Neural cell (in vitro differentiated cells): ENCODE results near the gene KCNH2. TPM values are rescaled to one million over a fixed set of nuclear protein-coding genes. Genes with fewer than 3 reads are reported as not detected.

Source experiments
- H2AFZ ChIP-seq: fragments of 200-600, 300-800 bp; sonication (generic), shearing (Covaris generic); 2 replicates; pipeline ENCODE4 v1.6.0; 2014; ENCODE audit warnings: low read depth, mild to moderate bottlenecking, antibody characterized with exemption, low read length, moderate library complexity
- H3F3A ChIP-seq: fragments of 200-600 bp; shearing (Covaris generic); 2 replicates; pipeline ENCODE4 v1.6.1; 2016; ENCODE audit warnings: mild to moderate bottlenecking, moderate library complexity, mixed read lengths, antibody characterized with exemption, low read length; ENCODE audit not compliant: insufficient read depth, poor library complexity, severe bottlenecking
- H3K27ac ChIP-seq: fragments of 200-600, 300-800 bp; sonication (generic), shearing (Covaris generic); 2 replicates; pipeline ENCODE4 v1.5.1; 2014; ENCODE audit warnings: mild to moderate bottlenecking, low read length, moderate library complexity
- H3K27me3 ChIP-seq: fragments of 300-800, 200-600 bp; sonication (generic), shearing (Covaris generic); 2 replicates; pipeline ENCODE4 v1.6.0; 2014; ENCODE audit warnings: mild to moderate bottlenecking, low read depth, low read length, moderate library complexity; ENCODE audit not compliant: insufficient read depth
- H3K36me3 ChIP-seq: fragments of 300-800, 200-600 bp; sonication (generic), shearing (Covaris generic); 2 replicates; pipeline ENCODE4 v1.5.1; 2014; ENCODE audit warnings: mild to moderate bottlenecking, antibody characterized with exemption, low read length, moderate library complexity; ENCODE audit not compliant: insufficient read depth
- H3K4me2 ChIP-seq: fragments of 300-800, 200-600 bp; sonication (generic), shearing (Covaris generic); 2 replicates; pipeline ENCODE4 v1.6.0; 2014; ENCODE audit warnings: mild to moderate bottlenecking, low read length
- H3K4me3 ChIP-seq: fragments of 300-800, 200-600 bp; sonication (generic), shearing (Covaris generic); 2 replicates; pipeline ENCODE4 v1.5.1; 2014; ENCODE audit warnings: mild to moderate bottlenecking, low read length, moderate library complexity
- H3K79me2 ChIP-seq: fragments of 200-600 bp; shearing (Covaris generic); replicated peaks from 2 replicates; pipeline ENCODE4 v1.6.0; 2014; ENCODE audit warnings: mild to moderate bottlenecking, low read length, moderate library complexity; ENCODE audit not compliant: insufficient read depth
- H3K9ac ChIP-seq: fragments of 300-800, 200-600 bp; sonication (generic), shearing (Covaris generic); 2 replicates; pipeline ENCODE4 v1.6.1; 2016; ENCODE audit warnings: mild to moderate bottlenecking, low read length, mixed read lengths
- H3K9me2 ChIP-seq: fragments of 200-600 bp; shearing (Covaris generic); 2 replicates; pipeline ENCODE4 v1.6.1; 2016; ENCODE audit warnings: mild to moderate bottlenecking, low read length, mixed read lengths; ENCODE audit not compliant: insufficient read depth
- H3K9me3 ChIP-seq: fragments of 200-600, 300-800 bp; sonication (generic), shearing (Covaris generic); 2 replicates; pipeline ENCODE4 v1.6.1; 2016; ENCODE audit warnings: mild to moderate bottlenecking, mixed run types, low read length, moderate library complexity, mixed read lengths
- H4K20me1 ChIP-seq: fragments of 200-600 bp; shearing (Covaris generic); 2 replicates; pipeline ENCODE4 v1.6.1; 2016; ENCODE audit warnings: mild to moderate bottlenecking, mixed run types; ENCODE audit not compliant: insufficient read depth
- EP300 ChIP-seq: fragments of 450-650 bp; conservative IDR thresholded peaks from 2 replicates; pipeline ENCODE4 v1.6.1; 2014; ENCODE audit warnings: antibody characterized with exemption, mild to moderate bottlenecking, moderate library complexity; ENCODE audit not compliant: poor library complexity, severe bottlenecking
- EZH2 ChIP-seq: fragments of 200-600, 300-800 bp; shearing (Covaris generic), sonication (generic); IDR thresholded peaks from 2 replicates; pipeline ENCODE4 v1.6.1; 2014; ENCODE audit warnings: antibody characterized with exemption, low read length, borderline replicate concordance, mild to moderate bottlenecking; ENCODE audit not compliant: insufficient read depth, poor library complexity, severe bottlenecking
- MXI1 ChIP-seq: fragments of 450-650 bp; conservative IDR thresholded peaks from 2 replicates; pipeline ENCODE4 v1.6.1; 2014; ENCODE audit warnings: antibody characterized with exemption, mild to moderate bottlenecking; ENCODE audit not compliant: poor library complexity, severe bottlenecking
- POLR2AphosphoS5 ChIP-seq: IDR thresholded peaks from 2 replicates; pipeline ENCODE4 v1.6.1; 2012
- RAD21 ChIP-seq: fragments of 450-650 bp; conservative IDR thresholded peaks from 2 replicates; pipeline ENCODE4 v1.6.1; 2014; ENCODE audit warnings: antibody characterized with exemption, mild to moderate bottlenecking, moderate library complexity
- SMC3 ChIP-seq: fragments of 450-650 bp; conservative IDR thresholded peaks from 2 replicates; pipeline ENCODE4 v1.6.1; 2014; ENCODE audit warnings: antibody characterized with exemption, mild to moderate bottlenecking, moderate library complexity; ENCODE audit not compliant: poor library complexity
- TAF1 ChIP-seq: IDR thresholded peaks from 2 replicates; pipeline ENCODE4 v1.6.1; 2012; ENCODE audit warnings: low read depth
- polyA plus RNA-seq: library from polyadenylated mRNA; depleted of rRNA; stranded (reverse); fragments of >200 nt; gene quantifications from 2 replicates; pipeline ENCODE4 v1.2.3, GENCODE V29; 2014
- TF ChIP-seq, protein P1 (sequence below): fragments of 450-650 bp; IDR thresholded peaks from 2 replicates; pipeline ENCODE4 v1.5.1; 2014; ENCODE audit warnings: antibody characterized with exemption, mild to moderate bottlenecking, moderate library complexity; ENCODE audit not compliant: poor library complexity, severe bottlenecking
- TF ChIP-seq, protein P2 (sequence below): IDR thresholded peaks from 2 replicates; pipeline ENCODE4 v1.6.1; 2012; ENCODE audit warnings: borderline replicate concordance

Gene KCNH2
- polyA plus RNA-seq, 1 donor from 2014 or later, result 24.4 TPM

DNA sequence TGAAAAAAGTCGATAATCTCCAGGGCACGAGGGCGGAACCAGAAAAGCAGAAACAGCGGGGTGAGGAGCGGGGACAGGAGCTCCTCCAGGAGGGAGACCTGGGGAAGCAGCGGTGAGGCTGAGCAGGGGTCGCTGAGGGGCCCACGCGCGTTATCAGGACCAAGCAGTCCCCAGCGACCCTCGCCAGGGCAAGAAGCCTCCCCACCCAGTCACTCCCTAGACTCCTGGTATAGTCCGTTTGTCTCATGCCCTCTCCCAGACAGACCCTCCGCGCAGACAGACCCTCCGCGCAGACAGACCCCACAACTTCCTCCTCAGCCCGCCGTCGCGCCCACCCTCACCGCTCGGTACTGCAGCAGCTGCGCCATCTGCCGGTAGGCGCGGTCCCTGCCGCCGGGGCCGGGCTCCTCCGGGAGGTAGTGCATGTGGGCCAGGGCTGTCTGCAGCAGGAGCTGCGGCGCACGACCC is 39.9 kb upstream of the KCNH2 start:
- Histone ChIP-seq H3K9ac (peak overlapping the region; percentile 31), H3K36me3 (no peaks in the 10 kb centered on the region), H4K20me1 (no peaks in the 10 kb centered on the region), H3K79me2 (no peaks in the 10 kb centered on the region), H3K4me2 (no peak overlapping the region), H3K9me3 (no peaks in the 10 kb centered on the region), H3F3A (no peaks in the 10 kb centered on the region), H3K9me2 (no peaks in the 10 kb centered on the region), H3K27me3 (peaks cover 25% of the 10 kb centered on the region), H3K4me3 (peak overlapping the region; percentile 61), H2AFZ (no peak overlapping the region), H3K27ac (no peak overlapping the region)
- TF ChIP-seq SMC3 (peak; percentile 84), EP300 (no peak), RAD21 (peak; percentile 75), MXI1 (no peak), POLR2AphosphoS5 (no peak), TAF1 (no peak)
- TF ChIP-seq, protein P1, sequence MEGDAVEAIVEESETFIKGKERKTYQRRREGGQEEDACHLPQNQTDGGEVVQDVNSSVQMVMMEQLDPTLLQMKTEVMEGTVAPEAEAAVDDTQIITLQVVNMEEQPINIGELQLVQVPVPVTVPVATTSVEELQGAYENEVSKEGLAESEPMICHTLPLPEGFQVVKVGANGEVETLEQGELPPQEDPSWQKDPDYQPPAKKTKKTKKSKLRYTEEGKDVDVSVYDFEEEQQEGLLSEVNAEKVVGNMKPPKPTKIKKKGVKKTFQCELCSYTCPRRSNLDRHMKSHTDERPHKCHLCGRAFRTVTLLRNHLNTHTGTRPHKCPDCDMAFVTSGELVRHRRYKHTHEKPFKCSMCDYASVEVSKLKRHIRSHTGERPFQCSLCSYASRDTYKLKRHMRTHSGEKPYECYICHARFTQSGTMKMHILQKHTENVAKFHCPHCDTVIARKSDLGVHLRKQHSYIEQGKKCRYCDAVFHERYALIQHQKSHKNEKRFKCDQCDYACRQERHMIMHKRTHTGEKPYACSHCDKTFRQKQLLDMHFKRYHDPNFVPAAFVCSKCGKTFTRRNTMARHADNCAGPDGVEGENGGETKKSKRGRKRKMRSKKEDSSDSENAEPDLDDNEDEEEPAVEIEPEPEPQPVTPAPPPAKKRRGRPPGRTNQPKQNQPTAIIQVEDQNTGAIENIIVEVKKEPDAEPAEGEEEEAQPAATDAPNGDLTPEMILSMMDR, result peak; percentile 91

- Histone ChIP-seq H3K79me2 (no peaks in the 10 kb centered on the region), H3K9me3 (no peaks in the 10 kb centered on the region), H3K4me3 (no peak overlapping the region), H3K27me3 (peaks cover 25% of the 10 kb centered on the region), H3K4me2 (no peak overlapping the region), H3K36me3 (no peaks in the 10 kb centered on the region), H2AFZ (no peak overlapping the region), H3F3A (no peaks in the 10 kb centered on the region), H3K27ac (no peak overlapping the region), H3K9me2 (no peaks in the 10 kb centered on the region), H4K20me1 (no peaks in the 10 kb centered on the region), H3K9ac (no peak overlapping the region)
- TF ChIP-seq RAD21, result no peak
- no peak for TF ChIP-seq EZH2
- TF ChIP-seq SMC3, result no peak
- TF ChIP-seq POLR2AphosphoS5, result no peak
- no peak for TF ChIP-seq TAF1
Observed at GRCh38 chr7:151017370-151017952, 39.3 kb upstream of the KCNH2 start.

GRCh38 chr7:151016942-151017341 is 38.8 kb upstream of the KCNH2 start:
- no peaks in the 10 kb centered on the region for H3K9me3 ChIP-seq
- no peaks in the 10 kb centered on the region for H3K9me2 ChIP-seq
- no peak overlapping the region for H2AFZ ChIP-seq
- H3K4me3 ChIP-seq, result no peak overlapping the region
- TF ChIP-seq TAF1 (no peak), EZH2 (no peak), EP300 (no peak), RAD21 (no peak), MXI1 (no peak), SMC3 (no peak), POLR2AphosphoS5 (no peak)
- TF ChIP-seq, protein P2, sequence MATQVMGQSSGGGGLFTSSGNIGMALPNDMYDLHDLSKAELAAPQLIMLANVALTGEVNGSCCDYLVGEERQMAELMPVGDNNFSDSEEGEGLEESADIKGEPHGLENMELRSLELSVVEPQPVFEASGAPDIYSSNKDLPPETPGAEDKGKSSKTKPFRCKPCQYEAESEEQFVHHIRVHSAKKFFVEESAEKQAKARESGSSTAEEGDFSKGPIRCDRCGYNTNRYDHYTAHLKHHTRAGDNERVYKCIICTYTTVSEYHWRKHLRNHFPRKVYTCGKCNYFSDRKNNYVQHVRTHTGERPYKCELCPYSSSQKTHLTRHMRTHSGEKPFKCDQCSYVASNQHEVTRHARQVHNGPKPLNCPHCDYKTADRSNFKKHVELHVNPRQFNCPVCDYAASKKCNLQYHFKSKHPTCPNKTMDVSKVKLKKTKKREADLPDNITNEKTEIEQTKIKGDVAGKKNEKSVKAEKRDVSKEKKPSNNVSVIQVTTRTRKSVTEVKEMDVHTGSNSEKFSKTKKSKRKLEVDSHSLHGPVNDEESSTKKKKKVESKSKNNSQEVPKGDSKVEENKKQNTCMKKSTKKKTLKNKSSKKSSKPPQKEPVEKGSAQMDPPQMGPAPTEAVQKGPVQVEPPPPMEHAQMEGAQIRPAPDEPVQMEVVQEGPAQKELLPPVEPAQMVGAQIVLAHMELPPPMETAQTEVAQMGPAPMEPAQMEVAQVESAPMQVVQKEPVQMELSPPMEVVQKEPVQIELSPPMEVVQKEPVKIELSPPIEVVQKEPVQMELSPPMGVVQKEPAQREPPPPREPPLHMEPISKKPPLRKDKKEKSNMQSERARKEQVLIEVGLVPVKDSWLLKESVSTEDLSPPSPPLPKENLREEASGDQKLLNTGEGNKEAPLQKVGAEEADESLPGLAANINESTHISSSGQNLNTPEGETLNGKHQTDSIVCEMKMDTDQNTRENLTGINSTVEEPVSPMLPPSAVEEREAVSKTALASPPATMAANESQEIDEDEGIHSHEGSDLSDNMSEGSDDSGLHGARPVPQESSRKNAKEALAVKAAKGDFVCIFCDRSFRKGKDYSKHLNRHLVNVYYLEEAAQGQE, result no peak
- TF ChIP-seq, protein P1, result no peak
- H3K79me2 ChIP-seq, result no peaks in the 10 kb centered on the region
- H3K27me3 ChIP-seq, result peaks cover 25% of the 10 kb centered on the region
- H3K27ac ChIP-seq, result no peak overlapping the region
- no peaks in the 10 kb centered on the region for H4K20me1 ChIP-seq
- H3K9ac ChIP-seq, result no peak overlapping the region
- H3K4me2 ChIP-seq, result no peak overlapping the region
- no peaks in the 10 kb centered on the region for H3K36me3 ChIP-seq
- H3F3A ChIP-seq, result no peaks in the 10 kb centered on the region
